ENCODE data around the gene DNAAF3. TPM values are rescaled to one million over a fixed set of nuclear protein-coding genes. Genes with fewer than 3 reads are reported as not detected.

DNAAF3 gene
- total RNA-seq, 1 experiment from 2014 or later: 4.9 TPM

DNA sequence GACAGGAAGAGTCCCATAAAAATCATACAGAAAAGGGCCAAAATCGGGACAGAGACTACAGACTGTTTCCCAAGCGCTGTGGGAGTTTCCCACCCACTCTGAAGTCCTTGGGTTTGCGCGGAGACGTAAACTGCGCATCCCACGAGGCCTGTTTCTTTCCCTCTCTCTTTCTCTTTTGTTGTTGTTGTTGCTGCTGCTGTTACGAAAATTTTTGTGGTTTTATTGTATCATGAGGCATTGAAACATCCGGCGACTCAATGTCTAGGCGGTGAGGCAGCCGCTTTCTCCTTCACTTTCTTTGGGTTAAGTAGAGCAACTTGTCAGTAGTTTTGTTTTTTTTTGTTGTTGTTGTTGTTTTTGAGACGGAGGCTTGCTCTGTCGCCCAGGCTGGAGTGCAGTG lies 47.4 kb downstream of the DNAAF3 start:
- peaks cover 17% of the 10 kb centered on the region for H3K27me3 Mint-ChIP-seq (ENCODE audit: insufficient read depth, unreplicated experiment)
- H3K9me3 Mint-ChIP-seq (ENCODE audit: unreplicated experiment): no peaks in the 10 kb centered on the region
- no peak for TF ChIP-seq CTCF (IDR thresholded peaks at IDR 0.05; ENCODE audit: unreplicated experiment)
- H3K36me3 Mint-ChIP-seq (ENCODE audit: insufficient read depth, unreplicated experiment): peaks cover 4% of the 10 kb centered on the region
- ChIA-PET CTCF (no interaction called here), POLR2A (interaction anchor here (0.7 to 2.3 kb wide), 3 partner anchors 8 to 140 kb away, joined by 3 to 12 read pairs (median 10); partner anchors contain the start of gene PPP6R1)
- no peak for DNase-seq (ENCODE audit: unreplicated experiment)
- peak overlapping the region; percentile 87 for H3K4me3 Mint-ChIP-seq (ENCODE audit: unreplicated experiment)
- intact Hi-C loops (cut with micrococcal nuclease): no loop called here
- no peak overlapping the region for H3K27ac Mint-ChIP-seq (ENCODE audit: low read depth, unreplicated experiment)
- H3K4me1 Mint-ChIP-seq (ENCODE audit: insufficient read depth, unreplicated experiment): peaks cover 25% of the 10 kb centered on the region
- no TSS peak for BruUV-seq (replicated peaks)

GRCh38 chr19:55118401-55118991 lies 47.9 kb downstream of the DNAAF3 start:
- no peak for TF ChIP-seq CTCF (IDR thresholded peaks at IDR 0.05; ENCODE audit: unreplicated experiment)
- POLR2A ChIA-PET: interaction anchor here (0.7 to 2.3 kb wide), 16 partner anchors 8 to 929 kb away, joined by 3 to 12 read pairs (median 4); partner anchors contain the start of genes FIZ1, KMT5C, MBOAT7 and PPP6R1
- Mint-ChIP-seq H3K27me3 (ENCODE audit: insufficient read depth, unreplicated experiment) (peaks cover 11% of the 10 kb centered on the region), H3K36me3 (ENCODE audit: insufficient read depth, unreplicated experiment) (peaks cover 4% of the 10 kb centered on the region), H3K4me3 (ENCODE audit: unreplicated experiment) (peak overlapping the region; percentile 87), H3K9me3 (ENCODE audit: unreplicated experiment) (no peaks in the 10 kb centered on the region), H3K4me1 (ENCODE audit: insufficient read depth, unreplicated experiment) (peaks cover 25% of the 10 kb centered on the region), H3K27ac (ENCODE audit: low read depth, unreplicated experiment) (peak overlapping the region; percentile 92)
- no TSS peak for BruUV-seq (replicated peaks)
- intact Hi-C loops (cut with micrococcal nuclease): no loop called here
- no peak for DNase-seq (ENCODE audit: unreplicated experiment)
- CTCF ChIA-PET: interaction anchor here (1.2 to 1.6 kb wide), 2 partner anchors 30 to 33 kb away, joined by 4 read pairs; no protein-coding TSS in a partner anchor

DNA sequence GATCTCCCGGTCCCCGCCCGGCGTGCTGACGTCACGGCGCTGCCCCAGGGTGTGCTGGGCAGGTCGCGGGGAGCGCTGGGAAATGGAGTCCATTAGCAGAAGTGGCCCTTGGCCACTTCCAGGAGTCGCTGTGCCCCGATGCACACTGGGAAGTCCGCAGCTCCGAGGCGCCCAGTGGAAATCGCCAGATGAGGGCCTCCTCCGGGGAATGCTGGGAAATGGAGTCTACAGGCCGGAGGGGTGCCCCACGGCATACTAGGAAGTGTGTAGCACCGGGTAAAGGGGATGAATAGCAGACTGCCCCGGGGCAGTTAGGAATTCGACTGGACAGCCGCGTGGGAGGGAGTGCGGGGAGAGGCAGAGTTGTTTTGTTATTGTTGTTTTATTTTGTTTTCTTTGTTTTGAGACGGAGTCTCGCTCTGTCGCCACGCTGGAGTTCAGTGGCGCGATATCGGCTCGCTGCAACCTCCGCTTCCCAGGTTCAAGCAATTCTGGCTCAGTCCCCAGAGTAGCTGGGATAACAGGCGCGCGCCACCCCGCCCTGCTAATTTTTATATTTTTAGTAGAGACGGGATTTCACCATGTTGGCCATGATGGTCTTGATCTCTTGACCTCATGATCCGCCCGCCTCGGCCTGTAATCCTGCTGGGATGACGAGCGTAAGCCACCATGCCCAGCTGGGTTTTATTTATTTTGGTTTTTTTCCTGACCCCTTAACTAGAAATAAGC lies 48.6 kb downstream of the DNAAF3 start:
- Mint-ChIP-seq H3K9me3 (ENCODE audit: unreplicated experiment) (no peaks in the 10 kb centered on the region), H3K4me3 (ENCODE audit: unreplicated experiment) (peak overlapping the region; percentile 87), H3K27ac (ENCODE audit: low read depth, unreplicated experiment) (peak overlapping the region; percentile 92), H3K36me3 (ENCODE audit: insufficient read depth, unreplicated experiment) (peaks cover 4% of the 10 kb centered on the region), H3K4me1 (ENCODE audit: insufficient read depth, unreplicated experiment) (peaks cover 25% of the 10 kb centered on the region), H3K27me3 (ENCODE audit: insufficient read depth, unreplicated experiment) (peaks cover 4% of the 10 kb centered on the region)
- no peak for TF ChIP-seq CTCF (IDR thresholded peaks at IDR 0.05; ENCODE audit: unreplicated experiment)
- peak; percentile 99 for DNase-seq (ENCODE audit: unreplicated experiment)
- intact Hi-C loops (cut with micrococcal nuclease): no loop called here
- CTCF ChIA-PET: interaction anchor here (0.5 to 1.6 kb wide), 4 partner anchors 30 to 206 kb away, joined by 3 to 4 read pairs (median 4); no protein-coding TSS in a partner anchor
- BruUV-seq (replicated peaks): TSS peak; percentile 89
- POLR2A ChIA-PET: interaction anchor here (0.6 to 2.3 kb wide), 25 partner anchors 9 to 929 kb away, joined by 3 to 12 read pairs (median 3); partner anchors contain the start of genes DNAAF3, FIZ1, KMT5C and LENG8

Data from MCF 10A (cell line).